Left colon (tissue), 2 donors: Measurements from ENCODE around the gene SLC10A7. TPM values are rescaled to one million over a fixed set of nuclear protein-coding genes. Genes with fewer than 3 reads are reported as not detected.
A peak's percentile ranks its signal among the peaks of the same experiment; 100 is the strongest.

Experiments
- ATAC-seq: fragments of 200-7000 bp; cut with Tn5 transposase; one replicate; pipeline ENCODE4 v1.9.1; 2020; ENCODE audit warnings: mild to moderate bottlenecking, moderate library complexity
- DNase-seq, 2 donors: peaks; one replicate each; pipeline ENCODE4 v3.0.0-alpha.2; 2020
- intact Hi-C, 2 donors: fragments of 100-400 bp; cut with DNase I in 1 of 2; cut with micrococcal nuclease in 1 of 2; formaldehyde crosslinking; loops; one replicate each; pipeline versions ENCODE4 v1.11.2 to v1.14.0; 2022; cut with DNase I, micrococcal nuclease
- total RNA-seq, 2 donors: library from RNA; stranded (reverse); fragmentation: NEBNext Ultra II Directional; extraction: Animal tissue kit (Norgen Biotek cat#: 25700); gene quantifications; one replicate each; pipeline ENCODE4 v1.2.1, GENCODE V29; 2021
- donor health status: DM: no; HTN: no; CAD: no.
- donor health status: DM: yes; HTN: yes; CAD: no.

The SLC10A7 gene
- total RNA-seq, 2 donors from 2014 or later = 16.8 to 17.0 TPM

- peak; percentile 17 for ATAC-seq
- intact Hi-C loops = no loop called here
These were observed 71.2 kb downstream of the SLC10A7 start for GRCh38 chr4:146450524-146450923.

GRCh38 chr4:146446555-146446954 is 75.2 kb downstream of the SLC10A7 start:
- DNase-seq = no peak
- ATAC-seq = no peak
- intact Hi-C loops = no loop called here

More at GRCh38 chr4:146450524-146450923, 71.2 kb downstream of the SLC10A7 start:
- DNase-seq = no peak

GRCh38 chr4:146445198-146446150 is 76.3 kb downstream of the SLC10A7 start:
- ATAC-seq = no peak
- no peak for DNase-seq
- intact Hi-C loops = no loop called here

GRCh38 chr4:146443525-146443924 is 78.2 kb downstream of the SLC10A7 start:
- DNase-seq (no peak), ATAC-seq (no peak)
- intact Hi-C loops = no loop called here

GRCh38 chr4:146442801-146443200 is 78.9 kb downstream of the SLC10A7 start:
- no peak for DNase-seq
- ATAC-seq = no peak
- intact Hi-C loops = no loop called here

- no peak for ATAC-seq
- DNase-seq = no peak
- intact Hi-C loops = no loop called here
These were observed 81.7 kb downstream of the SLC10A7 start for GRCh38 chr4:146439999-146440398.

- peak; percentile 53 for ATAC-seq
- DNase-seq = no peak
- intact Hi-C loops = no loop called here
These were observed 82.3 kb downstream of the SLC10A7 start for GRCh38 chr4:146439437-146439836.

- intact Hi-C loops = no loop called here
- DNase-seq (no peak), ATAC-seq (no peak)
These were observed 84.0 kb downstream of the SLC10A7 start for GRCh38 chr4:146437778-146438177.

GRCh38 chr4:146436423-146437162 is 85.1 kb downstream of the SLC10A7 start:
- intact Hi-C loops = no loop called here
- ATAC-seq (no peak), DNase-seq (no peak)

GRCh38 chr4:146435962-146436361 is 85.8 kb downstream of the SLC10A7 start:
- ATAC-seq = no peak
- no peak for DNase-seq
- intact Hi-C loops = no loop called here

GRCh38 chr4:146432065-146432464 is 89.7 kb downstream of the SLC10A7 start:
- no peak for DNase-seq
- no peak for ATAC-seq
- intact Hi-C loops = no loop called here

GRCh38 chr4:146428298-146428697 is 93.4 kb downstream of the SLC10A7 start:
- DNase-seq (no peak), ATAC-seq (no peak)
- intact Hi-C loops = no loop called here

GRCh38 chr4:146417822-146418221 is 103.9 kb downstream of the SLC10A7 start:
- intact Hi-C loops = no loop called here
- DNase-seq (no peak), ATAC-seq (no peak)

GRCh38 chr4:146415829-146416228 is 105.9 kb downstream of the SLC10A7 start:
- ATAC-seq = no peak
- intact Hi-C loops = no loop called here
- no peak for DNase-seq

- ATAC-seq = no peak
These were observed 114.1 kb downstream of the SLC10A7 start for GRCh38 chr4:146407669-146408084.

GRCh38 chr4:146407257-146407656 is 114.5 kb downstream of the SLC10A7 start:
- intact Hi-C loops = no loop called here
- no peak for ATAC-seq
- no peak for DNase-seq

More at GRCh38 chr4:146407669-146408084, 114.1 kb downstream of the SLC10A7 start:
- intact Hi-C loops = no loop called here
- DNase-seq = no peak

- ATAC-seq = no peak
- intact Hi-C loops = no loop called here
- no peak for DNase-seq
These were observed 120.5 kb downstream of the SLC10A7 start for GRCh38 chr4:146401274-146401673.

- DNase-seq (no peak), ATAC-seq (no peak)
- intact Hi-C loops = no loop called here
These were observed 122.8 kb downstream of the SLC10A7 start for GRCh38 chr4:146398896-146399445.

GRCh38 chr4:146398404-146398803 is 123.3 kb downstream of the SLC10A7 start:
- ATAC-seq (no peak), DNase-seq (no peak)
- intact Hi-C loops = no loop called here

GRCh38 chr4:146389561-146389960 is 132.2 kb downstream of the SLC10A7 start:
- no peak for DNase-seq
- intact Hi-C loops = no loop called here
- ATAC-seq = no peak
